ENCODE measurements around the gene NAA38.

DNA sequence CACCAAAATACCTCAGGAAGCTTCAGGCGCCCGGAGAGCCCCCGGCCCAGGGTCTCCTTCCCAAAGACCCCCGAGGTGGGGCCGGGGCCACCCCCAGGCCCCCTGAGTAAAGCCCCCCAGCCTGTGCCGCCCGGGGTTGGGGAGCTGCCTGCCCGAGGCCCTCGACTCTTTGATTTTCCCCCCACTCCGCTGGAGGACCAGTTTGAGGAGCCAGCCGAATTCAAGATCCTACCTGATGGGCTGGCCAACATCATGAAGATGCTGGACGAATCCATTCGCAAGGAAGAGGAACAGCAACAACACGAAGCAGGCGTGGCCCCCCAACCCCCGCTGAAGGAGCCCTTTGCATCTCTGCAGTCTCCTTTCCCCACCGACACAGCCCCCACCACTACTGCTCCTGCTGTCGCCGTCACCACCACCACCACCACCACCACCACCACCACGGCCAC, 9.2 kb downstream of the NAA38 start:
- TF ChIP-seq, protein P1, sequence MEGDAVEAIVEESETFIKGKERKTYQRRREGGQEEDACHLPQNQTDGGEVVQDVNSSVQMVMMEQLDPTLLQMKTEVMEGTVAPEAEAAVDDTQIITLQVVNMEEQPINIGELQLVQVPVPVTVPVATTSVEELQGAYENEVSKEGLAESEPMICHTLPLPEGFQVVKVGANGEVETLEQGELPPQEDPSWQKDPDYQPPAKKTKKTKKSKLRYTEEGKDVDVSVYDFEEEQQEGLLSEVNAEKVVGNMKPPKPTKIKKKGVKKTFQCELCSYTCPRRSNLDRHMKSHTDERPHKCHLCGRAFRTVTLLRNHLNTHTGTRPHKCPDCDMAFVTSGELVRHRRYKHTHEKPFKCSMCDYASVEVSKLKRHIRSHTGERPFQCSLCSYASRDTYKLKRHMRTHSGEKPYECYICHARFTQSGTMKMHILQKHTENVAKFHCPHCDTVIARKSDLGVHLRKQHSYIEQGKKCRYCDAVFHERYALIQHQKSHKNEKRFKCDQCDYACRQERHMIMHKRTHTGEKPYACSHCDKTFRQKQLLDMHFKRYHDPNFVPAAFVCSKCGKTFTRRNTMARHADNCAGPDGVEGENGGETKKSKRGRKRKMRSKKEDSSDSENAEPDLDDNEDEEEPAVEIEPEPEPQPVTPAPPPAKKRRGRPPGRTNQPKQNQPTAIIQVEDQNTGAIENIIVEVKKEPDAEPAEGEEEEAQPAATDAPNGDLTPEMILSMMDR (conservative IDR thresholded peaks at IDR 0.05 in 1 of 2, IDR thresholded peaks at IDR 0.05 in 1 of 2; ENCODE audit: extremely low read depth in 1 of 2, insufficient read depth in 1 of 2, low read depth in 1 of 2, low read length in 2 of 2), result no peak
- TF ChIP-seq EZH2 (IDR thresholded peaks at IDR 0.05; ENCODE audit: borderline replicate concordance, low read length), result no peak
